ENCODE data around the gene CFAP73. TPM values are rescaled to one million over a fixed set of nuclear protein-coding genes. Genes with fewer than 3 reads are reported as not detected.
A peak's percentile ranks its signal among the peaks of the same experiment; 100 is the strongest.

Gene CFAP73
- total RNA-seq, 1 experiment from 2014 or later, result 0.94 TPM

DNA sequence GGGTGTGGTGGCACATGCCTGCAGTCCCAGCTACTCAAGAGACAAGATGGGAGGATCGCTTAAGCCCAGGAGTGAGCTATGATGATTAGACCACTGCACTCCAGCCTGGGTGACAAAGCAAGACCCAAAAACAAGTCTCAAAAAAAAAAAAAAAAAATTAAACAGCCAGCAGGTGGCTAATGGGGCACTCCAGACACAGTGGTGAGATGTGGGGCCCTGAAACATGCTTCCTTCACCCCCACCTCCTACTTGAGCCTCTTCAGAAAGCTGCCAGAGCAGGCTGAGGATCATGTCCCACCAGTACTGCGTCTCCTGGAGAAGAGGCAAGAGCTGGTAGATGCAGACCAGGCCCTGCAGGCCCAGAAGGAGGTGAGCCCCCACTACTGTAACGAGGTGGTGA is 2.1 kb downstream of the CFAP73 start (continued):
- no peak for TF ChIP-seq ARID4B (CRISPR knock-in tag; IDR thresholded peaks at IDR 0.05; ENCODE audit: borderline replicate concordance)

DNA sequence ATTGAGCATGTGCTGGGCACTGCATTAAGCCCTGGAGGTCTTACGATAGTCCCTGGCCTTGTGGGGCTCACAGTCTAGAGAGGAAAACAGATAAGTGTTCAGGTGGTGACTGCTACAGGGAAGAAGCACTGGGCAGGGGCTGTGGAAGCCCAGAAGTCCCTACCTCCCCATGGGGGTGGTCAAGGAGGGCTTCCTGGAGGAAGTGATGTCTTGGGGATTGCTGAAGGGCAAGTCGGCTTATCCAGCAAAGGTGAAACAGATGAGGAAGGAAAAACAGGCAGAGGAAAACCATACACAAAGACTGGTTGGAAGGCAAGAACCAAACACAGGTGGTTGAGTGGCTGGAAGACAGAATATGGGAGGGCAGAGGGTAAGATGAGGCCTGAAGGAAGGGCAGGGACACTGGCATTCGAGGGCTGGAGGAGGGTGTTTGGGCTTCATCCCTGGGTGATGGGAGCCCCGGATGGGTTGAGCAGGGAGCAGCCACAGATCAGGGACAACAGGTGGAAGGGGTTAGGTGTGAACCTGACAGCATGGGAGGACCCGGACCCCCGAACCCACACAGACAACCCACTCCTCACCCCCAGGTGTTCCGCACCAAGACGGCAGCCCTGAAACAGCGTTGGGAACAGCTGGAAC is 2.8 kb downstream of the CFAP73 start:
- ChIA-PET CTCF (interaction anchor here (0.7 to 7.3 kb wide), 26 partner anchors 9 to 273 kb away, joined by 3 to 181 read pairs (median 6); partner anchors contain the start of genes DDX54, RASAL1, RITA1 and SLC8B1), POLR2A (interaction anchor here (0.6 to 1.5 kb wide), 5 partner anchors 9 to 432 kb away, joined by 3 to 7 read pairs (median 3); no protein-coding TSS in a partner anchor)
- no peak for ATAC-seq
- Mint-ChIP-seq H3K27ac (no peak overlapping the region), H3K36me3 (peaks cover 1% of the 10 kb centered on the region; the same call in 1 of the 2 replicates), H3K4me3 (peak overlapping the region; percentile 67), H3K9me3 (peaks cover 2% of the 10 kb centered on the region), H3K4me1 (peaks cover 21% of the 10 kb centered on the region), H3K27me3 (ENCODE audit: low read depth) (peaks cover 63% of the 10 kb centered on the region)
- DNase-seq (ENCODE audit: low spot score), result no peak
- TF ChIP-seq MYBL2 (CRISPR knock-in tag; IDR thresholded peaks at IDR 0.05), result no peak
- TF ChIP-seq, protein P1, sequence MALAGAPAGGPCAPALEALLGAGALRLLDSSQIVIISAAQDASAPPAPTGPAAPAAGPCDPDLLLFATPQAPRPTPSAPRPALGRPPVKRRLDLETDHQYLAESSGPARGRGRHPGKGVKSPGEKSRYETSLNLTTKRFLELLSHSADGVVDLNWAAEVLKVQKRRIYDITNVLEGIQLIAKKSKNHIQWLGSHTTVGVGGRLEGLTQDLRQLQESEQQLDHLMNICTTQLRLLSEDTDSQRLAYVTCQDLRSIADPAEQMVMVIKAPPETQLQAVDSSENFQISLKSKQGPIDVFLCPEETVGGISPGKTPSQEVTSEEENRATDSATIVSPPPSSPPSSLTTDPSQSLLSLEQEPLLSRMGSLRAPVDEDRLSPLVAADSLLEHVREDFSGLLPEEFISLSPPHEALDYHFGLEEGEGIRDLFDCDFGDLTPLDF (CRISPR knock-in tag; IDR thresholded peaks at IDR 0.05), result no peak
- no peak for TF ChIP-seq PREB (CRISPR knock-in tag; IDR thresholded peaks at IDR 0.05; ENCODE audit: borderline replicate concordance)
- no peak for TF ChIP-seq NFYB (CRISPR knock-in tag; conservative IDR thresholded peaks at IDR 0.05; ENCODE audit: low read depth)
- no peak for TF ChIP-seq AR (CRISPR knock-in tag; IDR thresholded peaks at IDR 0.05)
- no peak for TF ChIP-seq USF1 (CRISPR knock-in tag; IDR thresholded peaks at IDR 0.05)

- ChIA-PET POLR2A (interaction anchor here (0.5 to 1.5 kb wide), 8 partner anchors 8 to 511 kb away, joined by 3 to 7 read pairs (median 3); no protein-coding TSS in a partner anchor), CTCF (interaction anchor here (0.6 to 7.3 kb wide), 32 partner anchors 8 to 272 kb away, joined by 3 to 181 read pairs (median 5); partner anchors contain the start of genes DDX54, RASAL1, RITA1 and SLC8B1)
- Mint-ChIP-seq H3K9me3 (no peaks in the 10 kb centered on the region), H3K27ac (no peak overlapping the region), H3K4me3 (peak overlapping the region; percentile 67), H3K27me3 (ENCODE audit: low read depth) (peaks cover 58% of the 10 kb centered on the region), H3K36me3 (peaks cover 4% of the 10 kb centered on the region; the same call in 1 of the 2 replicates), H3K4me1 (peaks cover 21% of the 10 kb centered on the region)
- peak; percentile 49 for ATAC-seq
- DNase-seq (ENCODE audit: low spot score), result peak; percentile 72
- peak; percentile 46; the same call in 1 of the 2 replicates for TF ChIP-seq FOXP1 (CRISPR knock-in tag; IDR thresholded peaks at IDR 0.05; ENCODE audit: borderline replicate concordance)
- TF ChIP-seq, protein P2, sequence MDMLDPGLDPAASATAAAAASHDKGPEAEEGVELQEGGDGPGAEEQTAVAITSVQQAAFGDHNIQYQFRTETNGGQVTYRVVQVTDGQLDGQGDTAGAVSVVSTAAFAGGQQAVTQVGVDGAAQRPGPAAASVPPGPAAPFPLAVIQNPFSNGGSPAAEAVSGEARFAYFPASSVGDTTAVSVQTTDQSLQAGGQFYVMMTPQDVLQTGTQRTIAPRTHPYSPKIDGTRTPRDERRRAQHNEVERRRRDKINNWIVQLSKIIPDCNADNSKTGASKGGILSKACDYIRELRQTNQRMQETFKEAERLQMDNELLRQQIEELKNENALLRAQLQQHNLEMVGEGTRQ (CRISPR knock-in tag; IDR thresholded peaks at IDR 0.05), result no peak
- no peak for TF ChIP-seq CTCF (IDR thresholded peaks at IDR 0.05)
- 0 out of 2 replicates have a peak, but pooled peaks have one; percentile 25 for TF ChIP-seq TEAD1 (CRISPR knock-in tag; IDR thresholded peaks at IDR 0.05)
- TF ChIP-seq FOXK1 (CRISPR knock-in tag; IDR thresholded peaks at IDR 0.05), result 0 out of 2 replicates have a peak, but pooled peaks have one; percentile 47
Observed at GRCh38 chr12:113152835-113153814, 3.6 kb downstream of the CFAP73 start.
